ENCODE measurements around the gene SLC37A2.

- TF ChIP-seq CTCF (IDR thresholded peaks at IDR 0.05) (no peak), POLR2A (IDR thresholded peaks at IDR 0.05) (no peak)
Measured at GRCh38 chr11:125062218-125062930, 731 bp upstream of the SLC37A2 start.
